Measurements from ENCODE around the gene VAV2.

VAV2 gene

DNA sequence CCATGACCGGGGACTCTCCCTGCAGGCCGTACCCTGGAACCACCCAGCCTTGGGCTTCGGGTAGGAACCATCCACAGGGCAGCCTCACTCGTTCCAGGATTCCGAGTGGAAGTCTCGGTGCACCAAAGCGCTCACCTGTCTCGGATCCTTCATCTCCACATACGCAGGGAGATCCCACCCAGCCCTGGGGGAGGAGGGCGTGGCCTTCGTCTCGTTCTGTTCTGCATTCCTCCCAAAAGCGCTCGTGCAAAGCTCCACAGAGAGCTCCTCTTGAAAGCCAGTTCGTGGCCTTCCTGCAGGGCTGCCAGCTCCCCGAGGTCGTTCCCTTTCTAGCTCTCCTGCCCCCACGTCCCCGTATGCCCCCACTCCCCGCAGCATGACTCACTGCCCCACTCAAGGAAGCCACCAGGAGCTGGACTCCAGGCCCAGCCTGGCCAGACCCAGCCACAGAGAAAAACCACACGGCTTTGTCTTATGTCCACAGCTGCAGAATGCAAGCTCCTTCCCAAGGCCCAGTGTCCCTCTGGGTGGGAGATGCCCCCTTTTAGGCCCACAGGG lies 189.0 kb downstream of the VAV2 start:
- DNase-seq (ENCODE audit: low spot score): no peak
- TF ChIP-seq, protein P1, sequence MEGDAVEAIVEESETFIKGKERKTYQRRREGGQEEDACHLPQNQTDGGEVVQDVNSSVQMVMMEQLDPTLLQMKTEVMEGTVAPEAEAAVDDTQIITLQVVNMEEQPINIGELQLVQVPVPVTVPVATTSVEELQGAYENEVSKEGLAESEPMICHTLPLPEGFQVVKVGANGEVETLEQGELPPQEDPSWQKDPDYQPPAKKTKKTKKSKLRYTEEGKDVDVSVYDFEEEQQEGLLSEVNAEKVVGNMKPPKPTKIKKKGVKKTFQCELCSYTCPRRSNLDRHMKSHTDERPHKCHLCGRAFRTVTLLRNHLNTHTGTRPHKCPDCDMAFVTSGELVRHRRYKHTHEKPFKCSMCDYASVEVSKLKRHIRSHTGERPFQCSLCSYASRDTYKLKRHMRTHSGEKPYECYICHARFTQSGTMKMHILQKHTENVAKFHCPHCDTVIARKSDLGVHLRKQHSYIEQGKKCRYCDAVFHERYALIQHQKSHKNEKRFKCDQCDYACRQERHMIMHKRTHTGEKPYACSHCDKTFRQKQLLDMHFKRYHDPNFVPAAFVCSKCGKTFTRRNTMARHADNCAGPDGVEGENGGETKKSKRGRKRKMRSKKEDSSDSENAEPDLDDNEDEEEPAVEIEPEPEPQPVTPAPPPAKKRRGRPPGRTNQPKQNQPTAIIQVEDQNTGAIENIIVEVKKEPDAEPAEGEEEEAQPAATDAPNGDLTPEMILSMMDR (IDR thresholded peaks at IDR 0.05; ENCODE audit: extremely low read depth, insufficient read depth, missing control alignments): no peak
- in situ Hi-C loops (cut with MboI; ENCODE audit: low pct_unique_long_range_greater_than_20kb, low sequenced_read_pairs, unreplicated experiment): no loop called here

DNA sequence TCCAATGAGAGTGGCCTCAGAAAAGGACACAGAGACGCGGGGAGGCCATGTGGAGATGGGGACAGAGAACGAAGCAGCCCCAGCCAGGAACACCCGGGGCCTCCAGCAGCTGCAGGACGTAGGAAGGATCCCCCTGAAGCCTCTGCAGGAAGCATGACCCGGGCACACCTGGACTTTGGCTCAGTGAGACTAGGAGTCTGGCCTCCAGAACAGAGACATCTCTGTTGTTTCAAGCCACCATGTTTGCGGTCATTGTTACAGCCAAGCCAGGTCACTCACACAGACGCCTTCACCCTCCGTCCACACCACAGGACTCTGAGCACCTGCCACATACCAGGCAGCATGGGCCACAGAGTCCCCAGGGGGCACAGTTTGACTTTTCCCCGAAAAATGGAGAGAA lies 190.4 kb downstream of the VAV2 start:
- TF ChIP-seq, protein P1 (IDR thresholded peaks at IDR 0.05; ENCODE audit: extremely low read depth, insufficient read depth, missing control alignments): no peak
- DNase-seq (ENCODE audit: low spot score): no peak
- in situ Hi-C loops (cut with MboI; ENCODE audit: low pct_unique_long_range_greater_than_20kb, low sequenced_read_pairs, unreplicated experiment): no loop called here

GRCh38 chr9:133800266-133800665 lies 191.9 kb downstream of the VAV2 start:
- TF ChIP-seq, protein P1 (IDR thresholded peaks at IDR 0.05; ENCODE audit: extremely low read depth, insufficient read depth, missing control alignments): no peak
- in situ Hi-C loops (cut with MboI; ENCODE audit: low pct_unique_long_range_greater_than_20kb, low sequenced_read_pairs, unreplicated experiment): no loop called here
- DNase-seq (ENCODE audit: low spot score): no peak

- TF ChIP-seq, protein P1 (IDR thresholded peaks at IDR 0.05; ENCODE audit: extremely low read depth, insufficient read depth, missing control alignments): no peak
- in situ Hi-C loops (cut with MboI; ENCODE audit: low pct_unique_long_range_greater_than_20kb, low sequenced_read_pairs, unreplicated experiment): no loop called here
- DNase-seq (ENCODE audit: low spot score): no peak
These were observed 192.4 kb downstream of the VAV2 start for GRCh38 chr9:133799716-133800115.

GRCh38 chr9:133799106-133799505 lies 193.0 kb downstream of the VAV2 start:
- DNase-seq (ENCODE audit: low spot score): no peak
- in situ Hi-C loops (cut with MboI; ENCODE audit: low pct_unique_long_range_greater_than_20kb, low sequenced_read_pairs, unreplicated experiment): no loop called here
- TF ChIP-seq, protein P1 (IDR thresholded peaks at IDR 0.05; ENCODE audit: extremely low read depth, insufficient read depth, missing control alignments): no peak

DNA sequence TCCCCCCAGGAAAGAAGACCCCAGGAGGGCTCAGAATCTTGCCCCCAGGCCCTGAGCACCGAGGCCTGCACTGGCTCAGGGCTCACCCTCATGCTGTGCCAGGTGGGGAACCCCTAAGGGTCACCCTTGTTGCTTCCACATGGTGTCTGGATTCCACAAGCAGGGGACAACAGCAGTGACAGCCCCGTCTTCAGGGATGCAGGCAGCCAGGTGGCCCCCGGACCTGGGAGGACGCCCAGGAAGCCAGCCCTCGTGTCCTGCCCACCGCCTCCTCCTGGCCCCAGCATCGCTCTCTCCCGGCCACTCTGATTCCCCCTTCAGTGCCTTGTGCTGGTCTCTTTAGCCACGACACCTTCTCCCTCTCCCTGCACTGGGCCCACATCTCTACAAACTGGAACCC lies 194.0 kb downstream of the VAV2 start:
- in situ Hi-C loops (cut with MboI; ENCODE audit: low pct_unique_long_range_greater_than_20kb, low sequenced_read_pairs, unreplicated experiment): no loop called here
- TF ChIP-seq, protein P1 (IDR thresholded peaks at IDR 0.05; ENCODE audit: extremely low read depth, insufficient read depth, missing control alignments): no peak
- DNase-seq (ENCODE audit: low spot score): no peak

All from GM13977 (cell line).